Upper lobe of left lung (tissue), 4 donors: Measurements from ENCODE around the gene CA11.

ENCODE experiments used
- EP300 ChIP-seq, 4 donors: sonication (generic); formaldehyde crosslinking; IDR thresholded peaks; one replicate each; pipeline ENCODE4 v1.5.1; 2017; ENCODE audit warnings: antibody characterized with exemption in 4 of 4, control low read depth in 2 of 4
- POLR2A ChIP-seq, 4 donors: fragments of 450-650 bp; IDR thresholded peaks; one replicate each; pipeline ENCODE4 v1.5.1; 2016 to 2017; ENCODE audit warnings: antibody characterized with exemption in 4 of 4, mild to moderate bottlenecking in 2 of 4
- TF ChIP-seq, protein P1 (sequence below), 6 experiments: fragments of 450-650 bp in 4 of 6; fragments of 200-600 bp in 2 of 6; sonication (generic) in 2 of 6; IDR thresholded peaks; one replicate each; pipeline ENCODE4 v1.5.1; 2016 to 2019; ENCODE audit warnings: antibody characterized with exemption in 6 of 6

GRCh38 chr19:48672994-48673393 is 27.0 kb upstream of the CA11 start, which contains the start of gene NTN5:
- TF ChIP-seq, protein P1, sequence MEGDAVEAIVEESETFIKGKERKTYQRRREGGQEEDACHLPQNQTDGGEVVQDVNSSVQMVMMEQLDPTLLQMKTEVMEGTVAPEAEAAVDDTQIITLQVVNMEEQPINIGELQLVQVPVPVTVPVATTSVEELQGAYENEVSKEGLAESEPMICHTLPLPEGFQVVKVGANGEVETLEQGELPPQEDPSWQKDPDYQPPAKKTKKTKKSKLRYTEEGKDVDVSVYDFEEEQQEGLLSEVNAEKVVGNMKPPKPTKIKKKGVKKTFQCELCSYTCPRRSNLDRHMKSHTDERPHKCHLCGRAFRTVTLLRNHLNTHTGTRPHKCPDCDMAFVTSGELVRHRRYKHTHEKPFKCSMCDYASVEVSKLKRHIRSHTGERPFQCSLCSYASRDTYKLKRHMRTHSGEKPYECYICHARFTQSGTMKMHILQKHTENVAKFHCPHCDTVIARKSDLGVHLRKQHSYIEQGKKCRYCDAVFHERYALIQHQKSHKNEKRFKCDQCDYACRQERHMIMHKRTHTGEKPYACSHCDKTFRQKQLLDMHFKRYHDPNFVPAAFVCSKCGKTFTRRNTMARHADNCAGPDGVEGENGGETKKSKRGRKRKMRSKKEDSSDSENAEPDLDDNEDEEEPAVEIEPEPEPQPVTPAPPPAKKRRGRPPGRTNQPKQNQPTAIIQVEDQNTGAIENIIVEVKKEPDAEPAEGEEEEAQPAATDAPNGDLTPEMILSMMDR (IDR thresholded peaks at IDR 0.05), result no peak
- no peak for TF ChIP-seq POLR2A (IDR thresholded peaks at IDR 0.05)
- no peak for TF ChIP-seq EP300 (IDR thresholded peaks at IDR 0.05)
